Left colon (tissue), 2 donors: ENCODE measurements around the gene FTSJ1. TPM values are rescaled to one million over a fixed set of nuclear protein-coding genes. Genes with fewer than 3 reads are reported as not detected.
"Not testable (repeated sequence)": the region's sequence is repeated elsewhere in the genome, so short reads cannot be mapped to it uniquely, and the experiment has no call there.

ENCODE experiments used
- ATAC-seq: fragments of 200-7000 bp; cut with Tn5 transposase; one replicate; pipeline ENCODE4 v1.9.1; 2020; ENCODE audit warnings: mild to moderate bottlenecking, moderate library complexity
- DNase-seq, 2 donors: peaks; one replicate each; pipeline ENCODE4 v3.0.0-alpha.2; 2020
- intact Hi-C, 2 donors: fragments of 100-400 bp; cut with DNase I in 1 of 2; cut with micrococcal nuclease in 1 of 2; formaldehyde crosslinking; loops; one replicate each; pipeline versions ENCODE4 v1.11.2 to v1.14.0; 2022; cut with DNase I, micrococcal nuclease
- total RNA-seq, 2 donors: library from RNA; stranded (reverse); fragmentation: NEBNext Ultra II Directional; extraction: Animal tissue kit (Norgen Biotek cat#: 25700); gene quantifications; one replicate each; pipeline ENCODE4 v1.2.1, GENCODE V29; 2021
- donor health status: DM: no; HTN: no; CAD: no.
- donor health status: DM: yes; HTN: yes; CAD: no.

FTSJ1 gene
- total RNA-seq, 2 donors from 2014 or later: 19.5 to 25.1 TPM

GRCh38 chrX:48514868-48515460 lies 39.0 kb downstream of the FTSJ1 start:
- ATAC-seq: no peak
- DNase-seq: no peak
- intact Hi-C loops: no loop called here

GRCh38 chrX:48515842-48516241 lies 39.8 kb downstream of the FTSJ1 start:
- DNase-seq: no peak
- no peak for ATAC-seq
- intact Hi-C loops: no loop called here

GRCh38 chrX:48516285-48516684 lies 40.3 kb downstream of the FTSJ1 start:
- DNase-seq (no peak), ATAC-seq (no peak)
- intact Hi-C loops: no loop called here

- ATAC-seq (no peak), DNase-seq (no peak)
- intact Hi-C loops: no loop called here
Observed at GRCh38 chrX:48516987-48517386, 41.0 kb downstream of the FTSJ1 start.

GRCh38 chrX:48519481-48519880 lies 43.5 kb downstream of the FTSJ1 start:
- DNase-seq, intact Hi-C loops: not testable (repeated sequence)

GRCh38 chrX:48520455-48520854 lies 44.5 kb downstream of the FTSJ1 start:
- ATAC-seq (no peak), DNase-seq (no peak)
- intact Hi-C loops: no loop called here

More at GRCh38 chrX:48519481-48519880, 43.5 kb downstream of the FTSJ1 start:
- ATAC-seq: not testable (repeated sequence)

GRCh38 chrX:48520976-48521352 lies 45.0 kb downstream of the FTSJ1 start:
- intact Hi-C loops: no loop called here
- no peak for DNase-seq

GRCh38 chrX:48521353-48522243 lies 45.6 kb downstream of the FTSJ1 start, which contains the start of gene EBP:
TSS of gene EBP (plus strand) at chrX:48521808. CDS start at chrX:48523772, 1,964 bp downstream.
- DNase-seq: peak; percentile 94 to 96
- peak; percentile 95 for ATAC-seq
- intact Hi-C loops: no loop called here

More at GRCh38 chrX:48520976-48521352, 45.0 kb downstream of the FTSJ1 start:
- no peak for ATAC-seq

GRCh38 chrX:48522291-48522690 lies 46.3 kb downstream of the FTSJ1 start:
- DNase-seq (peak; percentile 47 to 48), ATAC-seq (peak; percentile 71)
- intact Hi-C loops: no loop called here

- intact Hi-C loops: no loop called here
- no peak for ATAC-seq
- no peak for DNase-seq
Observed at GRCh38 chrX:48523682-48524081, 47.7 kb downstream of the FTSJ1 start.

- ATAC-seq, intact Hi-C loops, DNase-seq: not testable (repeated sequence)
Observed at GRCh38 chrX:48525853-48526252, 49.9 kb downstream of the FTSJ1 start.

- intact Hi-C loops: no loop called here
- ATAC-seq (no peak), DNase-seq (no peak)
Observed at GRCh38 chrX:48530736-48531135, 54.7 kb downstream of the FTSJ1 start.

- ATAC-seq (peak; percentile 91), DNase-seq (no peak)
- intact Hi-C loops: no loop called here
Observed at GRCh38 chrX:48531358-48531959, 55.5 kb downstream of the FTSJ1 start.

- ATAC-seq (no peak), DNase-seq (no peak)
Observed at GRCh38 chrX:48532161-48532560, 56.2 kb downstream of the FTSJ1 start.

GRCh38 chrX:48533165-48533564 lies 57.2 kb downstream of the FTSJ1 start:
- DNase-seq (no peak), ATAC-seq (no peak)
- intact Hi-C loops: no loop called here

More at GRCh38 chrX:48532161-48532560, 56.2 kb downstream of the FTSJ1 start:
- intact Hi-C loops: no loop called here

Other genes starting within 250 kb of the FTSJ1 start
- gene SSX1, start 220.8 kb upstream of the FTSJ1 start, total RNA-seq: not detected
- gene SSX3, start 119.5 kb upstream of the FTSJ1 start, total RNA-seq: not detected
- gene SSX4, start 92.7 kb upstream of the FTSJ1 start, total RNA-seq: not detected
- gene SSX4B, start 64.2 kb upstream of the FTSJ1 start, total RNA-seq: not detected
- gene SLC38A5, start 5.9 kb upstream of the FTSJ1 start, total RNA-seq: 10 to 100 TPM; 16.7 to 24.1 TPM
- gene PORCN, start 32.8 kb downstream of the FTSJ1 start, total RNA-seq: 1 to 10 TPM; 4.0 to 5.8 TPM
- gene EBP, start 45.6 kb downstream of the FTSJ1 start, total RNA-seq: 100 to 1,000 TPM; 152 to 207 TPM
- gene TBC1D25, start 63.5 kb downstream of the FTSJ1 start, total RNA-seq: 10 to 100 TPM; 11.6 to 15.7 TPM
- 100 to 1,000 TPM; 156 to 263 TPM for gene RBM3, start 98.3 kb downstream of the FTSJ1 start, total RNA-seq
- gene WDR13, start 121.3 kb downstream of the FTSJ1 start, total RNA-seq: 100 to 1,000 TPM; 126 to 141 TPM
- 1 to 10 TPM; 2.4 to 6.6 TPM for gene WAS, start 207.6 kb downstream of the FTSJ1 start, total RNA-seq
- 1 to 10 TPM; 3.1 to 5.0 TPM for gene SUV39H1, start 220.5 kb downstream of the FTSJ1 start, total RNA-seq